ENCODE measurements around the gene SPSB2. TPM values are rescaled to one million over a fixed set of nuclear protein-coding genes. Genes with fewer than 3 reads are reported as not detected.

The SPSB2 gene
- total RNA-seq, 4 donors from 2014 or later = 6.8 to 14.7 (median 11.5) TPM

DNA sequence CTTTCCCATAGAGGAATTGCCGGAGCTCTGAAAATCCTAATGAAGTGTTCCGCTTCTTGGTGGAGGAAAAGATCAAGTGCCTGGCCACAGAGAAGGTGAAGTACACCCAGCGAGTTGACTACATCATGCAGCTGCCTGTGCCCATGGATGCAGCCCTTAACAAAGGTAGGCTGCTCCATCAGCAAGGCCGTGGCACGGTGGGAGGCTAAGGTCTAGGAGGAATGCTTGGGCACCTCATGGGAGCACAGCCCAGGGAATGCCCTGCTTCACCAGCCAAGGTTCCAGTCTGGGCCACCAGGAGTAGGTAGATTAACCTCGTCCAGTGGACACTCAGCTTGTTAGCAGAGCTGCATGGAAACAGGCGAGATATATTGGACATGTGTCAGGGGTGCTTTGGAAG lies 12.2 kb downstream of the SPSB2 start:
- H3K4me3 ChIP-seq (ENCODE audit: low read depth, poor library complexity, severe bottlenecking) = no peak overlapping the region
- intact Hi-C loops (cut with DNase I; ENCODE audit: low total_unique reads) = no loop called here
- DNase-seq (ENCODE audit: low spot score in 2 of 2) = no peak
- WGBS, 2 donors = 93 to 99% methylated on average over 7 of the region's 7 CpGs
- TF ChIP-seq POLR2A (IDR thresholded peaks at IDR 0.05) = no peak
- TF ChIP-seq, protein P1, sequence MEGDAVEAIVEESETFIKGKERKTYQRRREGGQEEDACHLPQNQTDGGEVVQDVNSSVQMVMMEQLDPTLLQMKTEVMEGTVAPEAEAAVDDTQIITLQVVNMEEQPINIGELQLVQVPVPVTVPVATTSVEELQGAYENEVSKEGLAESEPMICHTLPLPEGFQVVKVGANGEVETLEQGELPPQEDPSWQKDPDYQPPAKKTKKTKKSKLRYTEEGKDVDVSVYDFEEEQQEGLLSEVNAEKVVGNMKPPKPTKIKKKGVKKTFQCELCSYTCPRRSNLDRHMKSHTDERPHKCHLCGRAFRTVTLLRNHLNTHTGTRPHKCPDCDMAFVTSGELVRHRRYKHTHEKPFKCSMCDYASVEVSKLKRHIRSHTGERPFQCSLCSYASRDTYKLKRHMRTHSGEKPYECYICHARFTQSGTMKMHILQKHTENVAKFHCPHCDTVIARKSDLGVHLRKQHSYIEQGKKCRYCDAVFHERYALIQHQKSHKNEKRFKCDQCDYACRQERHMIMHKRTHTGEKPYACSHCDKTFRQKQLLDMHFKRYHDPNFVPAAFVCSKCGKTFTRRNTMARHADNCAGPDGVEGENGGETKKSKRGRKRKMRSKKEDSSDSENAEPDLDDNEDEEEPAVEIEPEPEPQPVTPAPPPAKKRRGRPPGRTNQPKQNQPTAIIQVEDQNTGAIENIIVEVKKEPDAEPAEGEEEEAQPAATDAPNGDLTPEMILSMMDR (IDR thresholded peaks at IDR 0.05) = no peak

DNA sequence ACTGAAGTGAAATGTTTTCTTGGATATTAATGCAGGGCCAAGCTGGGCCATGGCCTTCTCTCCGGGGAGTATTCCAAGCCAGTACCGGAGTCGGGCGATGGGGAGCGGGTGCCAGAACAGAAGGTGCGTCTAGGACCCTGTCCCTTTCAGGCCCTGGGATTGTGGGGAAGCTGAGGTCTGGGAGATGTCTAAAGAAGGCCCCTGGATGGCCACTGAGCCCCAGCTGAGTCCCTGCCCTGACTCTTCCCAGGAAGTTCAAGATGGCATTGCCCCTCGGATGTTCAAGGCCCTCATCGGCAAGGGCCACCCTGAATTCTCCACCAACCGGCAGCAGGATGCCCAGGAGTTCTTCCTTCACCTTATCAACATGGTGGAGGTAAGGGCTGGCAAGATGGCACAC lies 13.0 kb downstream of the SPSB2 start:
- intact Hi-C loops (cut with DNase I; ENCODE audit: low total_unique reads) = no loop called here
- TF ChIP-seq POLR2A (IDR thresholded peaks at IDR 0.05) = no peak
- TF ChIP-seq, protein P1 (IDR thresholded peaks at IDR 0.05) = no peak
- H3K4me3 ChIP-seq (ENCODE audit: low read depth, poor library complexity, severe bottlenecking) = no peak overlapping the region
- no peak for DNase-seq (ENCODE audit: low spot score in 2 of 2)
- 94 to 96% methylated on average over 9 of the region's 9 CpGs for WGBS, 2 donors

DNA sequence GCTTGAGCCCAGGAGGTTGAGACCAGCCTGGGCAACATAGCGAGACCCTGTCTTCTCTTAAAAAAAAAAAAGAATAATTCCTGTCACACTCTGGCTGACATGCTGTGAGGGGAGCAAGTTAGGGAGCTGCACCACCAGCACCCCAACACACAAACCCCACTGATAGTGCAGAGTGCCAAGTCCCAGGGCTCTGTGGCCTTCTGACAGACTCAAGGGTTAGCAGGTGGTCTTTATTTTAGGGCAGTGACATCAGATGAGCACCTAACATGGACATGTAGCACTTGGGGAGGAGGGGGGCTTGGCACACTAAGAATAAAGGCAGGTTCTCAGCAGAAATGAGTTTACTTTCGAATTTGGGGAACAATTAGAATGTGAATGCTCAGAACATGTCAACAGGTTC lies 14.3 kb downstream of the SPSB2 start:
- no peak for DNase-seq (ENCODE audit: low spot score in 2 of 2)
- WGBS, 2 donors = 94 to 96% methylated on average over 2 of the region's 2 CpGs
- TF ChIP-seq, protein P1 (IDR thresholded peaks at IDR 0.05) = no peak
- TF ChIP-seq POLR2A (IDR thresholded peaks at IDR 0.05) = no peak
- no peak overlapping the region for H3K4me3 ChIP-seq (ENCODE audit: low read depth, poor library complexity, severe bottlenecking)
- intact Hi-C loops (cut with DNase I; ENCODE audit: low total_unique reads) = no loop called here

DNA sequence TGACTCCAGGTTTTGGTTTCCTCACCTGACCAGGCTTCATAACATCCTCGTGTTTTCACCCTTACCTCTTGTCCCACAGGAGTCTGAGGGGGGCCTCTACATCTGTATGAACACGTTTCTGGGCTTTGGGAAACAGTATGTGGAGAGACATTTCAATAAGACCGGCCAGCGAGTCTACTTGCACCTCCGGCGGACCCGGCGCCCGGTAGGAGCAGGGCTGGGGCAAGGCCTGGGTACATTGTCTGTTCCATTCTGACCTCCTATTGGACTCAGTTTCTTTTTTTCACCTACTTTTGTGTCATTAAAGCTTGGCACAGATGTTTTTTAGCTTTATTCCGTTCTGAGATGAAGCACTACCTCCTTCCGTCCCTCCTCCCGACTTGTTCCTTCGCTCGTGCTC lies 17.8 kb downstream of the SPSB2 start:
- intact Hi-C loops (cut with DNase I; ENCODE audit: low total_unique reads) = no loop called here
- 91 to 93% methylated on average over 14 of the region's 14 CpGs for WGBS, 2 donors
- DNase-seq (ENCODE audit: low spot score in 2 of 2) = no peak
- TF ChIP-seq POLR2A (IDR thresholded peaks at IDR 0.05) = no peak
- TF ChIP-seq, protein P1 (IDR thresholded peaks at IDR 0.05) = no peak
- no peak overlapping the region for H3K4me3 ChIP-seq (ENCODE audit: low read depth, poor library complexity, severe bottlenecking)

DNA sequence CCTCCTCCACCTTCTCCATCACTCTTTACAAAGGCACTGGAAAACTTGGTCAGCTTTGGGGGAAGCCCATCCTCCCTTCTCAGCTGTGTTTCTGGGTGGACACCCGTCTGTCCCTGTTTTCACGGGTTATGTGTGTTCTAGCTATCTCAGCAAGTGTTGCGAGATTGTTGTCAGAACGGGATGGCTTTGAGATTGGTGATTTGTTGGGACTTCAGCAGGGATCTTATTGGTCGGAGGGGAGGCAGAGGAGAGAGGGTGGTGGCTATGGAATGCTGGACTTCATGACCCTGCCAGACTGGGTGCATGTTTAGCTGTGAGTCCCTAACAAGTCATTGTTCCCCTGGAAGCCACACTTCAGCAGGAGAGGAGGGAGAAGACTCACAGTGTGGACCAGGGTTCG lies 19.1 kb downstream of the SPSB2 start:
- intact Hi-C loops (cut with DNase I; ENCODE audit: low total_unique reads) = no loop called here
- H3K4me3 ChIP-seq (ENCODE audit: low read depth, poor library complexity, severe bottlenecking) = no peak overlapping the region
- no peak for DNase-seq (ENCODE audit: low spot score in 2 of 2)
- TF ChIP-seq, protein P1 (IDR thresholded peaks at IDR 0.05) = no peak
- TF ChIP-seq POLR2A (IDR thresholded peaks at IDR 0.05) = no peak
- WGBS, 2 donors = 75 to 81% methylated on average over 6 of the region's 6 CpGs

DNA sequence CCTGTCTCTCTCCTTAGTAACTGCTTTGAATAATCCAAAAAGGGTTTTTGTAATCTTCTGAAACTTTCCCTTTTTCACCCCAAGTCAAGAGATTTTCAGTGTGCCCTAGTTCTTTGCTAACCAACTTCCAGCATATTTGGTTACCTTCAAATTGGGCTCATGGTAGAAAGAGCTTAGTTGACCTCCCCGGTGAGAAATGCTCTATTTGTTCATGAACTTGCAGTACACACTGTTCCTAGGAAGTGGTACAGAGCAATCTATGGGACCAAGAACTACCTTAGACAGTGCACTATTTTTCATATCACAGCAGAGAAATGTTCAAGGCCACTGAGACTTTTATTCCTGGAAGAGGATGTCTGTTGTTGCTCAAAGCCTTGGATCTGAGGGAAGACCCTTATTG lies 19.5 kb downstream of the SPSB2 start:
- 80 to 83% methylated on average over 1 of the region's 1 CpG for WGBS, 2 donors
- intact Hi-C loops (cut with DNase I; ENCODE audit: low total_unique reads) = no loop called here
- H3K4me3 ChIP-seq (ENCODE audit: low read depth, poor library complexity, severe bottlenecking) = no peak overlapping the region
- DNase-seq (ENCODE audit: low spot score in 2 of 2) = no peak
- TF ChIP-seq, protein P1 (IDR thresholded peaks at IDR 0.05) = no peak
- no peak for TF ChIP-seq POLR2A (IDR thresholded peaks at IDR 0.05)
